Stimulated activated CD4-positive, alpha-beta T cell treated with anti-CD3 and anti-CD28 coated beads, Interleukin-2, amount 100 ng/mL, for 4 hours (primary cell): ENCODE data around the gene CDKN1C.

Source experiments
- DNase-seq: peaks from one replicate; pipeline ENCODE4 v3.0.0-alpha.2; 2020; ENCODE audit warnings: low read depth

Gene CDKN1C

GRCh38 chr11:2885678-2886081 lies at the start of gene CDKN1C:
TSS of gene CDKN1C (minus strand) at chr11:2885775. CDS start at chr11:2885456, 319 bp downstream.
- DNase-seq, result peak; percentile 75

GRCh38 chr11:2934611-2935239 lies 49.1 kb upstream of the CDKN1C start:
- DNase-seq, result no peak

DNA sequence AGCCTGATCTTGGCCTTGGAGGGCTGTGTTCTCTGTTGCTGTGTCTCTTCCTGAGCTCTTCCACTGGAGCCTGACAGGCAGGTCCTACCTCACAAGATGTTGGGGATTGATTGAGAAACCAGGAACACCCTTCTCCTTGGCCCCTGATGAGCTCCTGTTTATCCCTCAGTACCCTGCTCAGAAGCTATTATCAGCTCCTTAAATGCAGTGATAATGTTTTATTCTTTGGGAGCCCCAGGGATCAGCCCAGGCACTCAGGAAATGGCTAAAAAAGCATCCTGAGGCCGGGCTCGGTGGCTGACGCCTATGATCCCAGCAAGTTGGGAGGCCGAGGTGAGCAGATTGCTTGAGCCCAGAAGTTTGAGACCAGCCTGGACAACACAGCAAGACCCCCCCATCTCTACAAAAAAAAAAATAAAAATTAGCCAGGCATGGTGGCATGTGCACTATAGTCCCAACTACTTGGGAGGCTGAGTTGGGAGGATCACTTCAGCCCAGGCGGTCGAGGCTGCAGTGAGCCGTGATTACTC lies 48.5 kb upstream of the CDKN1C start:
- DNase-seq, result no peak

DNA sequence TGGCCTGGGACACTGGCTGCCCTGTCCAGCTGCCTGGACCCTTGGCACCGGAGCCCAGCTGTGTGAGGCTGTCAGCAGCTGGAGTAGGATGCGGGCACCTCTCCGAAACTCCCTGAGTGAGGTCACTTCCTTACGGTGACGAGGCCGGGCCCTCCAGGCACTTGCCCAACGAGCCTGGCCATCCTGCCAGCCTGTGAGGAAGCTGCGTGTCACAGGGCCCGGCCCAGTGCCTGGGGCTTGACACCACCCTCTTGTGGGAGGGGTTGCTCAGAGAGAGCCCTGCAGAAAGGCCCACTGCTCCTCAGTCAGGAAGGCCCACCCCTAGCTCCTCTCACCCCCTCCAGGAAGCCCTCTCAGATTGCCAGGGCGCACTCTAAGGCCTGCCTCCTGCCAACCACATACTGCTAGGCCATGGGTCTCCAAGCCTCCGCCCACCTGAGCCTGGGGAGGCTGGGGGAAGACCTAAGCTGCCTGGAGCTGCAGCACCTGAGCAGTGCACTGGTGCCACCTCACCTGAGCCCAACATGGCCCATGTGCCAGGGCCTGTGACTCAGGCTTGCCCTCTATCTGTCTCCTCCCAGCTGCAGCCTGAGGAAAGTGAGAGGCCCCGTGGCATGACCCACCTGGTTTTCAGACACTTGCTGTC lies 47.9 kb upstream of the CDKN1C start:
- DNase-seq, result no peak

GRCh38 chr11:2932850-2933251 lies 47.3 kb upstream of the CDKN1C start:
- DNase-seq, result no peak

DNA sequence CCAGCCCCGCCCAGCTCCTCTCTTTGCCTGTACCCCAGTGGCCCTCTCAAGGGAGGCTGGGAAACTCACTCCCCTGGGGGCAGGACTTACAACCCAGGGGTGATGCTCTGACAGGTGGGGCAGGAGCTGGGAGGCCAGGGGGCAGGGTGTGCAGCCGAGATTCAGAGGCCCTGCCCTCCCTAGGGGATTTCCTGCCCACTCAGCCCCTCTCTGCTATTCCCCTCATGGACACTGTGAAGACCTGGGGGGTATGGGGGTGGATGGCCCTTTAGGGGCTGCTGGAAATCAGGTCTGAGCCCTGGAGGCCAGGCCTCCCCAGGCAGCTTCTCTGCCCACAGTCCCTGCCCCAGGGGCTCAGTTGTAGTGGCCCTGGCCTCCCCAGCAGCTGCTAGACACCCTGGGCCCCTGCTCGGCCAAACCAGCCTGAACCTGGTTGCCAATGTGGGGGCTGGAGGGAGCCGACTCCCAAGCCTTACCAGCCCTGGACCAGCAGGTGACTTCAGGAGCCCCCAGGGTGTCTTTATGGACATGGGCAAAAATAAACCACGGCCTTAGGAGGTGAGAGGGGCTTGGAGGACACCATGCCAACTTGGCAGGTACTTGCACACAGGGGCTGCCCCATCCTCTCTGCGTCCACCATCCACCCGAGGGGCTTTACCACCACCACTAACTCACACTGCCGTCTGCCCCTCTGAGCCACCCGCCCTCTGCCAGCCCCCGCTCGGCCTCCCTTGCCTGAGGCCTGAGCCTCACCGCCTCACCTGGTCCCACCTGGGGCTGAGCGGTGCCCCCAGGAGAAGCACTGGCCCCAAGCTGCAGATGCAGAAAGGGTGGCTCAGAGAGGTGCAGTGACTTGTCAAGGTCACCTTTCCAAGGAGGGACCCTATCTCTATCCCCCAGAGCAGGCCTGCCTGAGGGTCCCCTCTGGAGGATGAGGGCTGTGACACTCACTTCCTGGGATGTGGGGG lies 46.5 kb upstream of the CDKN1C start:
- DNase-seq, result no peak

DNA sequence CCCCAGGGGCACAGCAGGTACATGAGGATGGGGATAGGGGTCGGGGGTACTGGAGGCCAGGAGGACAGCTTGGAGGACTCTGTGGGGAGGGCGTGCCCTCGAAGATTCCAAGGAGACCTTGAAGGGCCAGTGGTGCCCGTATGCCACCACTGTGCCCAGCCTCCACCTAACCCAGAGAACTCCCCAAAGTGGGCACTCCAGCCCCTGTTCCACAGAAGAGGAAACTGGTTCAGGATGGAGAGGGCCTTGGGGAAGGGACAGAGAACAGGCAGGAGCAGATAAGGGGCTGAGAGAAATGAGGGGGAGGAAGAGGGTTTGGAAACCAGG lies 45.8 kb upstream of the CDKN1C start:
- no peak for DNase-seq

GRCh38 chr11:2930704-2931419 lies 45.3 kb upstream of the CDKN1C start:
- no peak for DNase-seq

- DNase-seq, result no peak
Observed at GRCh38 chr11:2929950-2930703, 44.6 kb upstream of the CDKN1C start.

- no peak for DNase-seq
Observed at GRCh38 chr11:2929531-2929949, 44.0 kb upstream of the CDKN1C start.

- peak; percentile 43 for DNase-seq
Observed at GRCh38 chr11:2928605-2929530, 43.3 kb upstream of the CDKN1C start, which contains the start of gene PHLDA2. TSS of gene PHLDA2 (minus strand) at chr11:2929420. CDS start at chr11:2929364, 56 bp downstream.

DNA sequence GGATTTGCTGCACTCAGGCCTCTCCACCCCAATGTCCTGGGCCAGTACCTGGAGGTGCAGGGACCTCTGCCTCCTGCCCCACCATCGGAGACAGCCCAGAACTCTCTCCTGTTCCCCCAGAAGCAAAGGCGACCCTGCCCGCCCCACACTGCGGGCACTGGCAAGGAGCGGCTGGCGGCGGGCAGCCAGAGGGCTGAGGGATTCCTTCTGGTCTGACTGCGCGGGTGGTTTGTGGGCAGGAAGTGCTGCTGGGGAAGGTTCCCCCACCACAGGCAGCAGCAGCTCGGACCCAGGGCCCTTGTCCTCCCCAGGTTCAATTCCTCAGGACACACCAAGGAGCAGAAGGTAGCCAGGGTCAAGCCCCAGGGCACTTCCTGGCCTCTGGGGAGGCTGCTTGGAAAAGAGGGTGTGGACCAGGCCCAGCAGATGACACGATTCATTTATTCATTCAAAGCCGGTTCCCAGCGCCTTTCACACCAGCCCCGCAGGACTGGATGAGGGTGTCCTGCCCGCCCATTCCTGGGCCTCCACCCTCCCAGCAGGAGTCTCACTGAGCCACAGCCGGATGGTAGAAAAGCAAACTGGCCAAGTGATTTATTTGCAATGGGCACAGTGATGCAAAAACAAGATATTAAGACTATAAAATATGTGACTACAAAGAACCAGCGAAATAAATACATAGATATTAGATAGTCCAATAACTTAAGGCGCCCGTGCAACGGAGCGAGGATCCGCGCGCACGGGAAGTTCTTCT lies 42.5 kb upstream of the CDKN1C start:
- DNase-seq, result no peak

GRCh38 chr11:2927121-2927800 lies 41.7 kb upstream of the CDKN1C start:
- DNase-seq, result no peak

DNA sequence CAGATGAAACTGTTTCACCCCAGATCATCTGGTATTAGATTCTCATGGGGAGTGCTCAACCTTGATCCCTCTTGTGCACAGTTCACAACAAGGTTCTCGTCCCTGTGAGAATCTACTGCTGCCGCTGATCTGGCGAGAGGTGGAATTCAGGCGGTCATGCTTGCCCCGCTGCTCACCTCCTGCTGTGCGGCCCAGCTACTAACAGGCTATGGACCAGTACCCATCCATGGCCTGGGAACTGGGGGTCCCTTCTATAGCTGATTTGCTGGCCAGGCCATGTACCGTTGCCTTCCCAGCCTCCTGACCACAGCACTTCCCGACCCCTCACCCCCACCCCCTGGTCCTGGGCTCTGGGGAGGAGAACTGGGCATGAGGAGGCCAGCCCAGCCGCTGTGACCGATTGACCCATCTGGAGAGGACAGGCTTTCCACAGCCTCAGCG lies 41.1 kb upstream of the CDKN1C start:
- no peak for DNase-seq

- DNase-seq, result no peak
Observed at GRCh38 chr11:2924821-2925675, 39.5 kb upstream of the CDKN1C start.

DNA sequence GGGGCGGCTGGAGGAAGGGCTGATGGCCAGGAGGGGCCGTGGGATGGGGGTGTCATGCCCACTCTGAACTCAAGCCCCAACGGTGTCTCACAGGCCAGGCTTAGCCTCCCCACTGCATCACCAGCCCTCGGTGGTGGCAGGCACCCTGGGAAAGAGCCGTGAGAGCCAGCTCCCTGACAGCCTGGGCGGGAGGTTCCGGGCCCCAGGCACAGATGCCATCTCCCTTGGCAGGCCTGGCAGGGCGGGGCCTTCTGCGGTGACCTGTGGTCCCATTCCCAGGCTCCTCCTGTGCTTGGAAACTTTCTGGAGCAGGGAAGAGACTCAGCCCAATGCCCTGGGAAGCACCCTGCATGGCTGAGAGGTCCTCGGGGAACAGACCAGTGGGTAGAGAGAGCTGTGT lies 38.8 kb upstream of the CDKN1C start:
- no peak for DNase-seq
